ENCODE data around the gene DBH.

Gene DBH

GRCh38 chr9:133680250-133680975, 44.2 kb downstream of the DBH start:
- no peak overlapping the region for H3K27ac ChIP-seq (ENCODE audit: low read depth, low read length)
- no peak overlapping the region for H3K4me3 ChIP-seq (ENCODE audit: low read depth, low read length)
- H3K9me3 ChIP-seq (ENCODE audit: control insufficient read depth, insufficient read depth, low read length) = no peaks in the 10 kb centered on the region
- no peaks in the 10 kb centered on the region for H3K27me3 ChIP-seq (ENCODE audit: control insufficient read depth, insufficient read depth, low read length)
- H3K9ac ChIP-seq (ENCODE audit: low read depth, low read length) = no peak overlapping the region
- H3K36me3 ChIP-seq (ENCODE audit: control insufficient read depth, insufficient read depth, low read length) = no peaks in the 10 kb centered on the region
- no peaks in the 10 kb centered on the region for H3K4me1 ChIP-seq (ENCODE audit: control insufficient read depth, insufficient read depth, low read length)

- no peaks in the 10 kb centered on the region for H3K4me1 ChIP-seq (ENCODE audit: control insufficient read depth, insufficient read depth, low read length)
- H3K4me3 ChIP-seq (ENCODE audit: low read depth, low read length) = no peak overlapping the region
- H3K27me3 ChIP-seq (ENCODE audit: control insufficient read depth, insufficient read depth, low read length) = no peaks in the 10 kb centered on the region
- H3K27ac ChIP-seq (ENCODE audit: low read depth, low read length) = no peak overlapping the region
- H3K36me3 ChIP-seq (ENCODE audit: control insufficient read depth, insufficient read depth, low read length) = no peaks in the 10 kb centered on the region
- H3K9me3 ChIP-seq (ENCODE audit: control insufficient read depth, insufficient read depth, low read length) = no peaks in the 10 kb centered on the region
- H3K9ac ChIP-seq (ENCODE audit: low read depth, low read length) = no peak overlapping the region
Measured at GRCh38 chr9:133680976-133681657, 45.0 kb downstream of the DBH start.

- no peaks in the 10 kb centered on the region for H3K27me3 ChIP-seq (ENCODE audit: control insufficient read depth, insufficient read depth, low read length)
- no peaks in the 10 kb centered on the region for H3K9me3 ChIP-seq (ENCODE audit: control insufficient read depth, insufficient read depth, low read length)
- no peaks in the 10 kb centered on the region for H3K36me3 ChIP-seq (ENCODE audit: control insufficient read depth, insufficient read depth, low read length)
- H3K4me1 ChIP-seq (ENCODE audit: control insufficient read depth, insufficient read depth, low read length) = no peaks in the 10 kb centered on the region
- no peak overlapping the region for H3K27ac ChIP-seq (ENCODE audit: low read depth, low read length)
- H3K9ac ChIP-seq (ENCODE audit: low read depth, low read length) = no peak overlapping the region
- H3K4me3 ChIP-seq (ENCODE audit: low read depth, low read length) = no peak overlapping the region
Measured at GRCh38 chr9:133681658-133682306, 45.6 kb downstream of the DBH start.

- no peaks in the 10 kb centered on the region for H3K9me3 ChIP-seq (ENCODE audit: control insufficient read depth, insufficient read depth, low read length)
- H3K4me3 ChIP-seq (ENCODE audit: low read depth, low read length) = no peak overlapping the region
- H3K4me1 ChIP-seq (ENCODE audit: control insufficient read depth, insufficient read depth, low read length) = no peaks in the 10 kb centered on the region
- H3K36me3 ChIP-seq (ENCODE audit: control insufficient read depth, insufficient read depth, low read length) = no peaks in the 10 kb centered on the region
- no peak overlapping the region for H3K27ac ChIP-seq (ENCODE audit: low read depth, low read length)
- no peaks in the 10 kb centered on the region for H3K27me3 ChIP-seq (ENCODE audit: control insufficient read depth, insufficient read depth, low read length)
- no peak overlapping the region for H3K9ac ChIP-seq (ENCODE audit: low read depth, low read length)
Measured at GRCh38 chr9:133682818-133683585, 46.8 kb downstream of the DBH start.

GRCh38 chr9:133683586-133684120, 47.5 kb downstream of the DBH start:
- Histone ChIP-seq H3K9me3 (ENCODE audit: control insufficient read depth, insufficient read depth, low read length) (no peaks in the 10 kb centered on the region), H3K36me3 (ENCODE audit: control insufficient read depth, insufficient read depth, low read length) (no peaks in the 10 kb centered on the region), H3K9ac (ENCODE audit: low read depth, low read length) (no peak overlapping the region), H3K4me1 (ENCODE audit: control insufficient read depth, insufficient read depth, low read length) (no peaks in the 10 kb centered on the region), H3K27ac (ENCODE audit: low read depth, low read length) (no peak overlapping the region), H3K4me3 (ENCODE audit: low read depth, low read length) (no peak overlapping the region), H3K27me3 (ENCODE audit: control insufficient read depth, insufficient read depth, low read length) (no peaks in the 10 kb centered on the region)

- no peak overlapping the region for H3K4me3 ChIP-seq (ENCODE audit: low read depth, low read length)
Measured at GRCh38 chr9:133684121-133684935, 48.2 kb downstream of the DBH start.

GRCh38 chr9:133684936-133685361, 48.8 kb downstream of the DBH start:
- Histone ChIP-seq H3K36me3 (ENCODE audit: control insufficient read depth, insufficient read depth, low read length) (no peaks in the 10 kb centered on the region), H3K9ac (ENCODE audit: low read depth, low read length) (no peak overlapping the region), H3K27me3 (ENCODE audit: control insufficient read depth, insufficient read depth, low read length) (no peaks in the 10 kb centered on the region), H3K27ac (ENCODE audit: low read depth, low read length) (no peak overlapping the region), H3K4me3 (ENCODE audit: low read depth, low read length) (no peak overlapping the region), H3K4me1 (ENCODE audit: control insufficient read depth, insufficient read depth, low read length) (no peaks in the 10 kb centered on the region), H3K9me3 (ENCODE audit: control insufficient read depth, insufficient read depth, low read length) (no peaks in the 10 kb centered on the region)

More at GRCh38 chr9:133684121-133684935, 48.2 kb downstream of the DBH start:
- Histone ChIP-seq H3K36me3 (ENCODE audit: control insufficient read depth, insufficient read depth, low read length) (no peaks in the 10 kb centered on the region), H3K9ac (ENCODE audit: low read depth, low read length) (no peak overlapping the region), H3K27ac (ENCODE audit: low read depth, low read length) (no peak overlapping the region), H3K27me3 (ENCODE audit: control insufficient read depth, insufficient read depth, low read length) (no peaks in the 10 kb centered on the region), H3K4me1 (ENCODE audit: control insufficient read depth, insufficient read depth, low read length) (no peaks in the 10 kb centered on the region), H3K9me3 (ENCODE audit: control insufficient read depth, insufficient read depth, low read length) (no peaks in the 10 kb centered on the region)

- Histone ChIP-seq H3K4me1 (ENCODE audit: control insufficient read depth, insufficient read depth, low read length) (no peaks in the 10 kb centered on the region), H3K36me3 (ENCODE audit: control insufficient read depth, insufficient read depth, low read length) (no peaks in the 10 kb centered on the region), H3K9ac (ENCODE audit: low read depth, low read length) (no peak overlapping the region), H3K4me3 (ENCODE audit: low read depth, low read length) (no peak overlapping the region), H3K27me3 (ENCODE audit: control insufficient read depth, insufficient read depth, low read length) (no peaks in the 10 kb centered on the region), H3K9me3 (ENCODE audit: control insufficient read depth, insufficient read depth, low read length) (no peaks in the 10 kb centered on the region), H3K27ac (ENCODE audit: low read depth, low read length) (no peak overlapping the region)
Measured at GRCh38 chr9:133685653-133686609, 49.8 kb downstream of the DBH start.

GRCh38 chr9:133686642-133687575, 50.7 kb downstream of the DBH start:
- no peak overlapping the region for H3K27ac ChIP-seq (ENCODE audit: low read depth, low read length)

More at GRCh38 chr9:133686642-133687575, 50.7 kb downstream of the DBH start:
- Histone ChIP-seq H3K4me3 (ENCODE audit: low read depth, low read length) (no peak overlapping the region), H3K9me3 (ENCODE audit: control insufficient read depth, insufficient read depth, low read length) (no peaks in the 10 kb centered on the region), H3K36me3 (ENCODE audit: control insufficient read depth, insufficient read depth, low read length) (no peaks in the 10 kb centered on the region), H3K4me1 (ENCODE audit: control insufficient read depth, insufficient read depth, low read length) (no peaks in the 10 kb centered on the region), H3K27me3 (ENCODE audit: control insufficient read depth, insufficient read depth, low read length) (no peaks in the 10 kb centered on the region), H3K9ac (ENCODE audit: low read depth, low read length) (no peak overlapping the region)

Data from HUES48 (cell line).